H1 (cell line): ENCODE results near the gene TXN2. TPM values are rescaled to one million over a fixed set of nuclear protein-coding genes. Genes with fewer than 3 reads are reported as not detected.

Source experiments
- CTCF ChIA-PET: fragments of 300-600 bp; sonication (Branson Sonifier 250); formaldehyde crosslinking; loops from one replicate; lab custom pipeline; 2021; ENCODE audit not compliant: partially characterized antibody; lab: Charles Lee
- POLR2A ChIA-PET: fragments of 300-600 bp; sonication (Branson Sonifier 250); formaldehyde crosslinking; loops from one replicate; lab custom pipeline; 2021; ENCODE audit warnings: inconsistent platforms; ENCODE audit not compliant: partially characterized antibody; lab: Charles Lee
- DNase-seq, 2 experiments: peaks; one replicate each; pipeline versions ENCODE4 v3.0.0 to v3.0.0-alpha.2; 2010 to 2022; ENCODE audit warnings: low spot score in 2 of 2, low read depth in 1 of 2, mixed read lengths in 1 of 2
- FAIRE-seq: peaks from 2 replicates; lab custom pipeline; 2011; peaks lifted over from hg19 to GRCh38; lab: Jason Lieb, UNC
- H2AFZ ChIP-seq: 2 replicates; pipeline ENCODE4 v1.8.1; 2012; ENCODE audit warnings: low read length, inconsistent platforms
- H2AK5ac ChIP-seq: 2 replicates; pipeline ENCODE4 v1.6.1; 2013; ENCODE audit warnings: low read depth, low read length
- H2BK120ac ChIP-seq: replicated peaks from 2 replicates; pipeline ENCODE3; 2013; ENCODE audit warnings: low read depth, low read length, inconsistent platforms
- H2BK12ac ChIP-seq: 2 replicates; pipeline ENCODE4 v1.6.1; 2013; ENCODE audit warnings: low read depth, low read length
- H2BK15ac ChIP-seq: 2 replicates; pipeline ENCODE4 v1.6.1; 2013; ENCODE audit warnings: low read length
- H2BK20ac ChIP-seq: 2 replicates; pipeline ENCODE4 v1.6.1; 2013; ENCODE audit warnings: low read length
- H2BK5ac ChIP-seq: 2 replicates; pipeline ENCODE4 v1.6.1; 2013; ENCODE audit warnings: low read depth, low read length
- H3K14ac ChIP-seq: 2 replicates; pipeline ENCODE4 v1.6.1; 2013; ENCODE audit warnings: inconsistent platforms; ENCODE audit not compliant: insufficient read length
- H3K18ac ChIP-seq: 2 replicates; pipeline ENCODE4 v1.6.1; 2013; ENCODE audit warnings: low read length; ENCODE audit errors: extremely low read depth
- H3K23ac ChIP-seq: 2 replicates; pipeline ENCODE4 v1.6.1; 2013; ENCODE audit warnings: inconsistent platforms; ENCODE audit not compliant: insufficient read length
- H3K23me2 ChIP-seq: 2 replicates; pipeline ENCODE4 v1.6.1; 2013; ENCODE audit warnings: low read depth, low read length
- H3K27ac ChIP-seq: 2 replicates; pipeline ENCODE4 v1.6.1; 2011; ENCODE audit warnings: low read depth, low read length, inconsistent platforms
- H3K27me3 ChIP-seq, 4 experiments: replicated peaks in 1 of 4; 1 replicate in 1 of 4; 2 replicates in 3 of 4; pipeline versions ENCODE4 v1.6.1 to v1.8.1; 2011 to 2013; ENCODE audit warnings: low read length in 3 of 4, mild to moderate bottlenecking in 3 of 4, inconsistent platforms in 2 of 4, mixed read lengths in 2 of 4, moderate library complexity in 1 of 4; ENCODE audit not compliant: control insufficient read depth in 3 of 4, insufficient read depth in 3 of 4; ENCODE audit errors: extremely low read depth in 1 of 4
- H3K36me3 ChIP-seq, 4 experiments: 2 replicates each; pipeline versions ENCODE4 v1.6.1 to v1.8.1; 2011 to 2013; ENCODE audit warnings: mild to moderate bottlenecking in 4 of 4, low read length in 3 of 4, moderate library complexity in 2 of 4, control low read depth in 1 of 4, inconsistent platforms in 1 of 4; ENCODE audit not compliant: insufficient read depth in 4 of 4, control insufficient read depth in 2 of 4
- H3K4ac ChIP-seq: replicated peaks from 2 replicates; pipeline ENCODE3; 2013; ENCODE audit warnings: low read length, low read depth, mixed read lengths, inconsistent platforms; ENCODE audit not compliant: insufficient read length
- H3K4me1 ChIP-seq, 4 experiments: replicated peaks in 1 of 4; 1 replicate in 1 of 4; 2 replicates in 3 of 4; pipeline versions ENCODE4 v1.6.1 to v1.8.1; 2011 to 2013; ENCODE audit warnings: low read length in 3 of 4, inconsistent platforms in 2 of 4, mixed read lengths in 1 of 4; ENCODE audit not compliant: insufficient read depth in 4 of 4, control insufficient read depth in 3 of 4
- H3K4me2 ChIP-seq, 2 experiments: 2 replicates each; pipeline versions ENCODE4 v1.6.1 to v1.8.1; 2011 to 2013; ENCODE audit warnings: low read depth in 2 of 2, low read length in 2 of 2, control low read depth in 1 of 2, inconsistent platforms in 1 of 2, mild to moderate bottlenecking in 1 of 2; ENCODE audit not compliant: insufficient read depth in 1 of 2
- H3K4me3 ChIP-seq, 4 experiments: fragments of 200-600, 300-600 bp in 1 of 4; sonication (generic), shearing (Covaris generic), sonication (Bioruptor Twin) in 1 of 4; 2 replicates each; pipeline versions ENCODE4 v1.5.1 to v1.8.1; 2011 to 2016; ENCODE audit warnings: low read length in 4 of 4, low read depth in 3 of 4, control low read depth in 2 of 4, inconsistent platforms in 2 of 4, mild to moderate bottlenecking in 2 of 4, mixed read lengths in 1 of 4, moderate library complexity in 1 of 4; ENCODE audit not compliant: insufficient read depth in 2 of 4; ENCODE audit errors: extremely low read depth in 1 of 4
- H3K56ac ChIP-seq: replicated peaks from 2 replicates; pipeline ENCODE3; 2013; ENCODE audit warnings: low read depth, mild to moderate bottlenecking, mixed read lengths, low read length, inconsistent platforms; ENCODE audit not compliant: insufficient read length
- H3K79me1 ChIP-seq: 2 replicates; pipeline ENCODE4 v1.6.1; 2013; ENCODE audit warnings: low read depth, low read length, control low read depth
- H3K79me2 ChIP-seq, 2 experiments: 2 replicates each; pipeline versions ENCODE4 v1.6.1 to v1.8.1; 2012 to 2013; ENCODE audit warnings: low read length in 2 of 2, mild to moderate bottlenecking in 2 of 2, inconsistent platforms in 1 of 2; ENCODE audit not compliant: insufficient read depth in 2 of 2, control insufficient read depth in 1 of 2
- H3K9ac ChIP-seq, 4 experiments: replicated peaks in 1 of 4; 1 replicate in 1 of 4; 2 replicates in 3 of 4; pipeline versions ENCODE4 v1.6.1 to v1.8.1; 2011 to 2013; ENCODE audit warnings: low read depth in 3 of 4, low read length in 3 of 4, control low read depth in 2 of 4, mild to moderate bottlenecking in 2 of 4, moderate library complexity in 2 of 4, inconsistent platforms in 1 of 4; ENCODE audit errors: extremely low read depth in 1 of 4
- H3K9me3 ChIP-seq, 2 experiments: 2 replicates each; pipeline versions ENCODE4 v1.6.1 to v1.8.1; 2012 to 2013; ENCODE audit warnings: mild to moderate bottlenecking in 2 of 2, moderate library complexity in 2 of 2, control low read depth in 1 of 2, inconsistent platforms in 1 of 2, low read depth in 1 of 2, low read length in 1 of 2, mixed read lengths in 1 of 2; ENCODE audit not compliant: insufficient read depth in 2 of 2
- H4K20me1 ChIP-seq, 2 experiments: replicated peaks in 1 of 2; 2 replicates each; pipeline versions ENCODE3 to v1.8.1; 2011 to 2013; ENCODE audit warnings: inconsistent platforms in 2 of 2, low read length in 2 of 2, mild to moderate bottlenecking in 1 of 2; ENCODE audit not compliant: insufficient read depth in 2 of 2, control insufficient read depth in 1 of 2
- H4K5ac ChIP-seq: 2 replicates; pipeline ENCODE4 v1.6.1; 2013; ENCODE audit warnings: low read length, low read depth, mixed read lengths, inconsistent platforms; ENCODE audit not compliant: insufficient read length
- H4K8ac ChIP-seq: 2 replicates; pipeline ENCODE4 v1.8.0; 2013; ENCODE audit warnings: mild to moderate bottlenecking, moderate library complexity, low read length, inconsistent platforms; ENCODE audit not compliant: insufficient read depth; ENCODE audit errors: extremely low read depth
- H4K91ac ChIP-seq: replicated peaks from 2 replicates; pipeline ENCODE3; 2013; ENCODE audit warnings: low read length, mixed read lengths, inconsistent platforms; ENCODE audit not compliant: insufficient read length
- CBX8 ChIP-seq: fragments of 300-800, 300-1000 bp; sonication (generic); IDR thresholded peaks from 2 replicates; pipeline ENCODE4 v1.7.1; 2016; ENCODE audit warnings: low read depth, low read length, borderline replicate concordance
- HDAC6 ChIP-seq: IDR thresholded peaks from one replicate; pipeline ENCODE4 v1.7.1; 2012; ENCODE audit warnings: low read depth, mild to moderate bottlenecking, inconsistent platforms, low read length, moderate library complexity
- JUND ChIP-seq: IDR thresholded peaks from 2 replicates; pipeline ENCODE4 v1.6.1; 2011; ENCODE audit warnings: mild to moderate bottlenecking, improper control_type of control experiment, low read length
- KDM5A ChIP-seq: fragments of 200-600 bp; IDR thresholded peaks from 2 replicates; pipeline ENCODE4 v1.7.1; 2012; ENCODE audit warnings: mild to moderate bottlenecking, low read length, inconsistent platforms, mixed read lengths
- POU5F1 ChIP-seq: IDR thresholded peaks from 2 replicates; pipeline ENCODE4 v1.6.1; 2011; ENCODE audit warnings: low read depth, mild to moderate bottlenecking, low read length, moderate library complexity
- RXRA ChIP-seq: IDR thresholded peaks from 2 replicates; pipeline ENCODE4 v1.6.1; 2011; ENCODE audit warnings: low read depth, mild to moderate bottlenecking, low read length, moderate library complexity; ENCODE audit not compliant: insufficient read depth
- SP2 ChIP-seq: IDR thresholded peaks from 2 replicates; pipeline ENCODE4 v1.6.1; 2012; ENCODE audit warnings: mild to moderate bottlenecking, low read length, inconsistent platforms
- WGBS, 2 experiments: shearing (Covaris generic) in 1 of 2; methylation state at CpG; one replicate each; pipeline versions ENCODE4 v1.1.6 to v1.1.7; 2013 to 2015; ENCODE audit warnings: low lambda C conversion rate in 2 of 2, mixed read lengths in 2 of 2, inconsistent platforms in 1 of 2, low coverage in 1 of 2, missing lambda C conversion rate in 1 of 2; ENCODE audit not compliant: insufficient replicate concordance in 2 of 2, insufficient coverage in 1 of 2, insufficient read length in 1 of 2; ENCODE audit errors: extremely low coverage in 1 of 2, missing lambda C conversion rate in 1 of 2; 5-methylcytosine and 5-hydroxymethylcytosine counted together
- polyA plus RNA-seq, 7 experiments: library from polyadenylated mRNA; depleted of rRNA in 3 of 7; stranded (reverse) in 5 of 7; unstranded in 2 of 7; fragments of >200 nt in 5 of 7; fragments of 200-250 nt in 2 of 7; gene quantifications; 1 replicate in 5 of 7; 2 replicates in 1 of 7; 4 replicates in 1 of 7; pipeline versions ENCODE4 v1.2.1 to v1.2.3, GENCODE V29; 2011 to 2013; ENCODE audit warnings: missing spikeins in 2 of 7, mixed read lengths in 2 of 7
- total RNA-seq: library from RNA; stranded (reverse); fragmentation: NEBNext Ultra II Directional; extraction: Animal tissue kit (Norgen Biotek cat#: 25700); gene quantifications from 2 replicates; pipeline ENCODE4 v1.2.1, GENCODE V29; 2021
- TF ChIP-seq, protein P1 (sequence below): IDR thresholded peaks from 2 replicates; pipeline ENCODE4 v1.6.1; 2011; ENCODE audit warnings: low read length, improper control_type of control experiment

TXN2 gene
- total and polyA plus RNA-seq, 2 of the 8 experiments (the other 6 are each of a cell fraction or from before 2014, with no cell fraction given) = 47.5 to 116 TPM

DNA sequence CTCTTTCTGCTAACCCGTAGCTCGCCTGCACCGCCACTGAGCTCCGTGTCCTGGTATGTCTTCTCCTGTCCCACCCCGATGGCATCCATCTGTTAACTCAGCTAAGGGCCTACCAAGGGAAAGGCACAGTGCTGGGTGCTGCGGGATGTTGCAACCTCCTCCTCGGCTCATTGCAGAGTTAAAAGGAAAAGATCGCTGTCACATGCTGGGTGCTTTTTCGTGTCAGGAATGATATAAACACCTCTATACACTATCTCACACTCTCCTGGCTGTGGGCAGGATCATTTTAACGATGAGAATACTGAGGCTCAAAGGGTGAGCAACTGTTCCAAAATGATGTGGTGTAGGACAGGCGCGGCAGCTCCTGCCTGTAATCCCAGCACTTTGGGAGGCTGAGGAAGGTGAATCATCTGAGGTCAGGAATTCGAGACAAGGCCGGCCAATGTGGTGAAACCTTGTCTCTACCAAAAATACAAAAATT is 10.1 kb downstream of the TXN2 start:
- Histone ChIP-seq H2BK15ac (no peak overlapping the region), H3K14ac (no peak overlapping the region), H3K27me3 (no peaks in the 10 kb centered on the region), H3K18ac (no peak overlapping the region), H2BK120ac (no peak overlapping the region), H3K56ac (no peak overlapping the region), H2AFZ (no peak overlapping the region), H3K9ac (no peak overlapping the region), H3K23ac (no peak overlapping the region), H4K8ac (peak overlapping the region; percentile 31; the same call in 1 of the 2 replicates), H3K9me3 (no peaks in the 10 kb centered on the region), H4K5ac (no peak overlapping the region), H2BK20ac (no peak overlapping the region), H3K4me3 (no peak overlapping the region), H3K79me1 (no peaks in the 10 kb centered on the region; the same call in 1 of the 2 replicates), H2AK5ac (no peak overlapping the region), H3K4ac (no peak overlapping the region), H2BK5ac (no peak overlapping the region), H4K91ac (no peak overlapping the region), H2BK12ac (no peak overlapping the region; the same call in 1 of the 2 replicates), H3K36me3 (peaks cover 6 to 11% (median 7%) of the 10 kb centered on the region in 4 experiments; a peak in 5 of 8 replicates), H3K23me2 (no peaks in the 10 kb centered on the region), H3K4me1 (peaks cover 0 to 2% (median 0%) of the 10 kb centered on the region in 4 experiments; a peak in 2 of 7 replicates), H4K20me1 (peaks cover 0 to 2% of the 10 kb centered on the region in 2 experiments), H3K4me2 (no peak overlapping the region), H3K27ac (no peak overlapping the region), H3K79me2 (no peaks in the 10 kb centered on the region)
- WGBS, 2 experiments = 88% methylated on average over 14 of the region's 14 CpGs; no CpG with 5 or more reads in 1 of the 2 experiments
- DNase-seq (no peak), FAIRE-seq (no peak)
- ChIA-PET POLR2A (interaction anchor here (0.9 to 3.5 kb wide), 8 partner anchors 10 to 173 kb away, joined by 3 to 14 read pairs (median 5); partner anchors contain the start of genes EIF3D and TXN2), CTCF (interaction anchor here (0.9 to 6.8 kb wide), 34 partner anchors 9 to 277 kb away, joined by 3 to 78 read pairs (median 7); no protein-coding TSS in a partner anchor)
- TF ChIP-seq POU5F1 (no peak), RXRA (no peak), KDM5A (no peak), CBX8 (no peak), JUND (no peak), HDAC6 (no peak), SP2 (no peak)
- TF ChIP-seq, protein P1, sequence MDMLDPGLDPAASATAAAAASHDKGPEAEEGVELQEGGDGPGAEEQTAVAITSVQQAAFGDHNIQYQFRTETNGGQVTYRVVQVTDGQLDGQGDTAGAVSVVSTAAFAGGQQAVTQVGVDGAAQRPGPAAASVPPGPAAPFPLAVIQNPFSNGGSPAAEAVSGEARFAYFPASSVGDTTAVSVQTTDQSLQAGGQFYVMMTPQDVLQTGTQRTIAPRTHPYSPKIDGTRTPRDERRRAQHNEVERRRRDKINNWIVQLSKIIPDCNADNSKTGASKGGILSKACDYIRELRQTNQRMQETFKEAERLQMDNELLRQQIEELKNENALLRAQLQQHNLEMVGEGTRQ = no peak
